T-helper 2 cell (primary cell): Measurements from ENCODE around the gene UBAC2.
"Not testable (repeated sequence)": the region's sequence is repeated elsewhere in the genome, so short reads cannot be mapped to it uniquely, and the experiment has no call there.

Experiments used
- DNase-seq, 5 experiments: peaks; one replicate each; pipeline versions ENCODE4 v3.0.0 to v3.0.0-alpha.2; 2012 to 2022

UBAC2 gene

DNA sequence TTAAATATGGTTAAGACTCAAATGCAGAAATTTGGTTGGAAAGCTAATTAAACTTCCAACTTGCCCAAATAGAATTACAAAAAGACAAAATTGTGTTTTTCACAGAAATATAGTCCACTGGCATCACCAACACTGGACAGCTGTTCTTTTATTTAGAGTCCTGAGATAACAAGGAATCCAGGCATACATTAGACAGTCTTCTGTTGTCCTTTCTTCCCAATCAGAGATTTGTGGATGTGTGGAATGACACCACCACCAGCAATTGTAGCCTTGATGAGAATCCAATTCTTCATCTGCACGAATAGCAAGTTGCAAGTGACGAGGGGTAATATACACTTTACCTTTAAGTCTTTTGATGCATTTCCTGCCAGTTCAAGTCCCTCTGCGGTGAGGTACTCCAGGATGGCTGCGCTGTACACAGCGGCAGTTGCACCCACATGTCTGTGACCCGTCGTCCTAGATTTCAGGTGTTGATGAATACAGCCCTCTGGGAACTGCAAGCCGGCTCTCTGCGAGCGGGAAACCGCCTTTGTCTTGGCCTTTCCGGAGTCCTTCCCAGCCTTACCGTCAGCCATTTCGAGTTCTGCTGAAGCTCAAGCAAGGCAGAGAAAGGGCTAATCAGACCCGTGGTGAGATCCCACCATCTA, 14.7 kb downstream of the UBAC2 start:
- DNase-seq: peak; percentile 27 to 83 (median 61)

DNA sequence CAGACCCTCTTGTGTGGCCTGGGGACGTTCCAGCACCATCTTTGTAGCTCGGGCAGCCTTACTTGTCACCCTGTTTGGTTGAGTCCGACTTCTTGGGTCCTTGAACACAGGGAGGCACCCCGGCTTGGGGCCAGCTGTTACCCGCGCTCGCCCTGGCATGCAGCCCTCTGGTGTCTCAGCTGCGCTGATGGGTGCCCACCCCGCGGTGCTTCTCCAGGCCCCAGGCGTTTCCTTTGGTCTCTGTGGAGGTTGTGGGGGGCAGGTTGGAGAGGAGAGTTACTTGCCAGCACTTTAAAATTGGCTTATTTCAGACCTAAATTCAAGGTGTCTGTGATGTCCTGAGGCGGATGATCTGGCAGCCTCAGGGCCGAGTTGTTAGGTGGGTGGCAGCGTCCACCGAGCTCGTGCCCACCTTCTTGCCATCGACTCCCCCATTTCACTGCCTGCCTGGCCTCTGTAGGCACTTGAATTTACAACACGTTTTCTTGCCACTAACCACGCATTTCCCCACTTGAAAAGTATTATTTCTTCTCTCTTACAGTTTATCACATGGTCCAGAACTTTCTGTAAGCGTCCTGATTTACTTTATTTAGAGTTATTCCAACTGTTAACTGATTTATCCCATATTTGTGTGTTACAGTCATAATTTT, 16.9 kb downstream of the UBAC2 start:
- peak in 1 of 5 experiments; percentile 39 for DNase-seq

DNA sequence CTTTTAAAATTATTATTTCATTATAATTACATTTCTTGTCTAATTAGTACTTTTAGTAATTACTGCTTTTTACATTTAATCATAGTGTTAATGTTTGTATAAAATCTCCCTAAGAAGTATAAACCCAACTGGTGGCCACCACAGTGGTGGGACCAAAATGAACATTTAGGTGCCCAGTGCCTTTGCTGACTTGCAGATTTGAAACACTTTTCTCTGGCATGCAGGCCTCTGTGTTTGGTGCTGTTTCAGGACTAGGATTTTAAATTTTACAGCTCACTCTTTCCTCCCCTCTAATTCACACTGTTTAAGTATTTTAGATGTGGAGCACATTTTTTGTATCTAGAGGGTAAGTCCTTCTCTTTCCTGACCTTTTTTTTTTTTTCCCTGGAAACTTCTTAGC, 17.5 kb downstream of the UBAC2 start:
- DNase-seq: no peak

DNA sequence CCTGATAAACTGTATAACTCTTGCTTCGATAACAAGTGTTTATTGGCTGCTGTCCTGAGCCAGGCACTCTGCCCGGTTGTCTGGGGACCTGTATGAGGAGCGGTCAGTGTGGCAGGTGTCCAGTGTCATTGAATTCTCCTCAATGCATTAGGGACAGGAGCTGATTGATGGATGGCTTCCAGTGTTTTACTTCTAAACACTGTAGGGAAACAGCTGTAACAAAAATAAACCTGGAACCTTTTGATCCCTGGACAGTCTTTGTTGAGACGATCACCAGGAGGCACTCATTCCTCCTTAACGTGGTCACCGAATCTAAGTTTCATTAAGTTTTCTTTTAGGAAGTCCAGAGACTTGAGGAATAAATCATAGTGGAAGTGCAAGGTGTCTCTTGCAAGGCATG, 17.9 kb downstream of the UBAC2 start:
- DNase-seq: no peak

DNA sequence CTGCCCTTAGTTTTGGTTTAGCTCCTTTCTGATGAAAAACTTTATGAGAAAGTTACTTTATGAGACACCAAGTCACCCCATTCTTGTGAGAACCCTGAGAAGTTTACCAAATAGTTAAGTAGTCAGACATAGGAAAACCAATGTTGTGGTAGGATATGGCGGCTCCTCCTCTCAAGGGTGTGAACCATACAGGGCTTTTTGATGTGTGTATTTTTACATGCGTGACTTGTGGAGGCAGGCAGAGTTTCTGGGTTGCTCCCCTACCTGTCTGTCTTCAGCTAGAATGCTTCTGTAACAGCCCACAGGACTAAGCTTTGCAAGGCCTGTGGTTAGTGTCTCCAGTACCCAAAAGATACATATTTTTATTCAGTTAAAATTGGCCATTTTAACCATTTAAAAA, 18.3 kb downstream of the UBAC2 start:
- DNase-seq: peak in 4 of 5 experiments; percentile 14 to 92 (median 68)

DNA sequence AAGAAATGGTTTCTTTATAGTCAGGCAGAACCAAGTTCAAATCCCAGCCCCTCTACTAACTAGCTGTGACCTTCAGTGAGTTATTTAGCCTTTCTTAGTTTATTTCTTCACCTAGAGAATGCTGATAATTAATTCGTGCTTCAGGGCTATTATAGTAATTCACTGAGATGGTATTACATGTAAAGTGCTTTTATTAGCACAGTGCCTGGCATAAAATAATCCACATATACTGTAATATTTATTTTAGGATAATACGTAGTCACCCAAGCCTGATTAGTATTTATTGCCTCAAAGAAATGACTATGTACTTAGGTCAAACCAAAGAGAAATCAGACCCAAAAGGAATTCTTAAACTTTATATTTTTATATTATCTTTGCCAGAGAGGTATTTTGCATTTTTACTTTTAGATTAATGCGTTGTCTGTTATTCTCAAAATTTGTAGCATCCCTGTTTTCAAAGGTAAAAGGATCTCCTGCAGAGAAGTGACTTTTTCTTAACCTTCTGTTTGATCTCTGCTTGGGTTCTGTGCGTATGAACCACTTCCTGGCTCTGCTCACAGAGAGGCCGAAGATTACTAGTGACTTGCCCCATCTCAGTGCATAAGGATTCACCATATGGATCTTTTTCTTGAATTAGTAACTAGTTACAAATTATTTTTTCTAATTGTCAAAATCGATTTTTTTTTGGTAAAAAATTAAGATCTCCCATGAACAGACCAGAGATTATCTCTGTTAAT, 19.7 kb downstream of the UBAC2 start:
- peak in 1 of 5 experiments; percentile 79 for DNase-seq

DNA sequence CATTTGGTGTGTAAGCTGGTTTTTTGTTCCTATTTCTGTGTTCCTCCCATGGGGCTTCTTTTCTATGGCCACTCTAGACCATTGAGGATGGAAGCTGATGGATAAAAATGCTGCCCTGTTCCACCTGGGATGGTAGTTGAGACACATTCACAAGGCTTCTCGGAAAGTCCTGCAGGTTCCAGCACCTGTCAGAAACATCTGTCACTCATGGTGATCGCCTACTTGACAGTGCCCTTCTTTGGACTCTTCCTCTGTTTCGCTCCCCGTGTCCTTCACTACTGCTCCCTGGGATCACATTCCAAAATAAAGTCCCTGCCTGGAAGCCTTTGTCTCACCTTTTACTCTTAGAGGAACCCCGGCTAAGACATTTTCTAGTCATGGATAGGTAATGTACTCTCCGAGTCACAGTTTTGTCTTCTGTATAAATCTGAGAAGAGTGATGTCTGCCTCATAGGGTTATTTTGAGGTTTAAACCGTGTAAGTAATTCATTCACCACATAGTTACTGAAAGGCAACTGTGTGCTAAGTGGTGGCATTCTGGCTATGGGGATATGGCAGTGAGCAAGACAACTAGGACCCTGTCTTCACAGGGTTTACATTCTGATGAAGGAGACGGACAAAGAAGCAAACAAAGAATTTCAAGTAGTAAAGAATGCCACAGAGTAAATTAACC, 21.0 kb downstream of the UBAC2 start:
- no peak for DNase-seq

DNA sequence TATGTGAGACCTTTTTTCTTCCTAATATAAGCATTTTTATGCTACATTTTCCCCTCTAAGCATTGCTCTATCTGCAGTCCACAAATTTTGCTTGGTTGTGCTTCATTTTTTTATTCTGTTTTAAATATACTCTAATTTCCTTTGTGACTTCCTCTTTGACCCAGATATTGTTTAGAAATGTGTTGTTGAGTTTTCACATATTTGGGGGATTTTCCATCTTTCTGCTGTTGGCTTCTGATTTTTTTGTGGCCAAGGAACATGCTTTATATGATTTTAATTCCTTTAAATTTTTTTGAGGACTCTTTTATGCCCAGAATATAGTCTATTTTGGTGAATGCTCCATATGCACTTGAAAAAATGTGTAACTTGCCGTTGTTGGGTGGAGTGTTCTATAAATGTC, 22.9 kb downstream of the UBAC2 start:
- DNase-seq: no peak

DNA sequence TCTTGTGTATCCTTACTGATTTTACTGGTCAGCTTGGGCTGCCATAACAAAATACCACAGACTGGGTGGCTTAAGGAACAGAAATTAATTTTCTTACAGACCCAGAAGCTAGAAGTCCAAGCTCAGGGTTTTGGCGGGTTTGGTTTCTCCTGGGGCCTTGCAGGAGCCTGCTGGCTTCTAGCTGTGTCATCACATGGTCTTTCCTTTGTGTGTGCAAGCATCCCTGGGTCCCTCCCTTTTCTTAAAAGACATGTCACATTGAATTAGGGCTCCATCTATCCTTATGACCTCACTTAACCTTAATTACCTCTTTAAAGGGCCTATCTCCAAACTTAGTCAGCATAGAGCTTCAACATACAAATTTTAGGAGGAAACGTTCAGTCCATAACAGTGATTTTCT, 23.4 kb downstream of the UBAC2 start:
- no peak for DNase-seq

DNA sequence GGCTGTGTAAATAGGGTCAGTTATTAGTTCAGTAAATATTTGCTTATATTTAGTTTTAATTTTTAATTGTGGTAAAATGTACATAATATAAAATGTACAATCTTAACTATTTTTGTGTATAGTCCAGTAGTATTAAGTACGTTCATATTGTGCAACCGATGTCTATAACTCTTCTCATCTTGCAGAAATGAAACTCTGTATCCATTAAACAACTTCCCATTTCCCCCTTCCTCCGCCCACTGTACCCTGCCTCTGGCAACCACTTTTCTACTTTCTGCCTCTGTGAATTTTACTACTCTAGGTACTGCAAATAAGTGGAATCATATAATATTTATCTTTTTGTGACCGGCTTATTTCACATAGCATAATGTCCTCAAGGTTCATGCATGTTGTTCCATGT, 24.4 kb downstream of the UBAC2 start:
- no peak for DNase-seq

DNA sequence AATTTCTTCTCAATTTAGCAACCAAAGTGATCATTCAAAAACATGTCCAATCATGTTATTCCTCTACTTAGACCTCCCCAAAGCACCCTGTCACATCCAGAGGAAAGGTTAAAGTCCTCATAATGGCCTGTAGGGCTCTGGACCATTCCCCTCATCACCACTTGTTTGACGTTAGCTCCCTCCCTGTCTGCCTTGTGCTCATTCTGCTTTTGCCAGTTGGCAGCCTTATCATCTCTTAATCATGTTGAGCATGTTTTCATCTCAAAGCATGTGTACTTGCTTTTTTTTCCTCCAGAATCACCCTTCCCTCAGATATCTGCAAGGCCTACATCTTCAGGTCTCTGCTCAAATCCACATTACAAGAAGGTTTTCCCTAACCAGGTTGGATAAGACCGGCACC, 25.9 kb downstream of the UBAC2 start:
- peak in 1 of 5 experiments; percentile 38 for DNase-seq

DNA sequence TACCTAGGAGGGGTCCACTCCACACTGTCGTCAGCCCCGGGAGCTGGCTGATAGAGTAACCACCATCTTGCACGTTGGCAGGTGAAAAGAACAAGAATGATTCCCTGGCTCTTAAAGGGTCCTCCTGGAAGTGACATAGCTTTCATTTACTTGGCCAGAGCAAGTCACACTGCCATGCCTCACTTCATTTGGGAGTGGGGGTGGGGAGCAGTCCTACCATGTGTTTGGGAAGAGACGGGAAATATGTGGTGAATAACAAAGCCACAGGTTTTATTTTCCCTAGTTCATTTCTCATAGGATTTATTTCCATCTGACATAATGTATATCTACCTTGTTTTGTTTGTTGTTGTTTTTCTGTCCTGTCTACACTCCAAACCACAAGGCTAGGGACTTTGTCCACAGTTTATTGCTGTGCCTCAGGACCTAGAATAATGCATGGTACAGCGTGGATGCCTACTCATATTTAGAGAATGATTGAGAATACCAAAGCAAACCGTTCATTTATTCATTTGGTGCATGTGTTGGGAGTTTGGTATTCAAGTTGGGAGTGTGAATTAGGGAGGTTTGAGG, 26.8 kb downstream of the UBAC2 start:
- no peak for DNase-seq

DNA sequence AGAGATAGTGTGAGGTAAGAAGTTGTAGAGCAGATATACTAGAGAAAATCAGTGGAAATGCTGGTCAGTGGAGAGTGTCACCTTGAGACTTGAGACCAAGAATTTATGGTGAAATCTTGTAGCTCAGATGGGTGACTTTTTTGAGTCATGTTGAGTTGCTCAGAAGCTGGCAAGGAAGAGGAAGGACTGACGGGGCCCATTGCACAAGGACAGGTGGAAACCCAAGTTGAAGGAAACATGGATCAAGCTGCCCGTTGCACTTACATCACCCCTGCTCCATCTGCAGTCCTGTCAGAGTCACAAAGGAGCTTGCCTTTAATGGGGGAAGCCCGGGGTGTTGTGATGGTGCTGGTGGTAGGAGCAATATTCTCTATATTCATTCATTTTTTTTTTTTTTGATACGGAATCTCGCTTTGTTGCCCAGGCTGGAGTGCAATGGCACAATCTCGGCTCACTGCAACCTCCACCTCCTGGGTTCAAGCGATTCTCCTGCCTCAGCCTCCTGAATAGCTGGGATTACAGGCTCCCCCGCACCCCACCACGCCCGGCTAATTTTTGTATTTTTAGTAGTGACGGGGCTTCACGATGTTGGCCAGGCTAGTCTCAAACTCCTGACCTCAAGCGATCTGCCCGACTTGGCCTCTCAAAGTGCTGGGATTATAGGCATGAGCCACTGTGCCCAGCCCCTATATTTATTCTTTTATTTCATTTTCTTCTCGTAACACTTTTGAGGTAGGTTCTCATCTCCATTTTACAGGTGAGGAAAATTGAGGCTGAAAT, 27.4 kb downstream of the UBAC2 start:
- DNase-seq: peak in 1 of 5 experiments; percentile 55

DNA sequence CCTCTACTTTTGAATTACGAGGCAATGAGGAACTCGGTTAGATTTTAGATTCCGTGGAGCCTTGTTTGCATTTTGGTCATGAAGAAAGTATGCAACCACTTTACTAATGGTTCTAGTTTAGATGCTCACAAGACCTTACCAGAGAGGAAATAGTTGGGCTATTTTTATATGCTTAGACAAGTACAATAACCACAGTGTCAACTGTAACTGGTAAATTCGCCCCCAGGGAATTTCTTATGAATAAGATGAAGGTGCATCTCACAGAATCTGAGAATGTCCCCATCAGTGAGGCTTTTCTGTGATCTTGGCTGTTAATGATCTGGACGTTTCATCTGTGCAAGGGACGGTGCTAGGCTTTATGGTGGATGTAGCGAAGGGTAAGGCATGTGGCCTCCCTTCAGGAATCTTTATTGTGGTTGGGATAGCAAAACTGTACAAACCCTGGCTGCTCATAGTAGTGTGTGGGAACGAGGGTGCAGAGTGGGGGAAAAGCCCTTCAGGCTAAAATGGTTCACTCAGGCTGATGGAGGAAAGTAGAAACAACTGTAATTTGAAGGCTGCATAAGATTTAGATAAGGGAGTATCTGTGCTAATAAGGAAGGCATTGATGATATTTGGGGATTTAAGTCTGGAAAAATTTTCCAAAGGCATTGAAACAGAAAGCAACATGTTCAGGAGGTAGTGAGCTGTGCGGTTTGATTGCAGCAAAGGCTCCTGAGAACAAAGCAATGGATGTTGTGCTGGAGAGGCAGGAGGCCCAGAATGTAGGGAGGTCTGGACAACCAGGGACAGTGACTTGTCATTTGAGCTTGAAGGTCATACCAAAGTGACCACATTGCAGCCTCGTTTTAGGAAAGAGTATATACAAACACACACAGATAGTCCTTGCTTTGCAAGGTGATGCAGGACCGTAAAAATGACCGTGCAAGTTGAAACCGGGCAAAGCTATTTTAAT, 28.4 kb downstream of the UBAC2 start:
- DNase-seq: peak in 2 of 5 experiments; percentile 42 to 78

DNA sequence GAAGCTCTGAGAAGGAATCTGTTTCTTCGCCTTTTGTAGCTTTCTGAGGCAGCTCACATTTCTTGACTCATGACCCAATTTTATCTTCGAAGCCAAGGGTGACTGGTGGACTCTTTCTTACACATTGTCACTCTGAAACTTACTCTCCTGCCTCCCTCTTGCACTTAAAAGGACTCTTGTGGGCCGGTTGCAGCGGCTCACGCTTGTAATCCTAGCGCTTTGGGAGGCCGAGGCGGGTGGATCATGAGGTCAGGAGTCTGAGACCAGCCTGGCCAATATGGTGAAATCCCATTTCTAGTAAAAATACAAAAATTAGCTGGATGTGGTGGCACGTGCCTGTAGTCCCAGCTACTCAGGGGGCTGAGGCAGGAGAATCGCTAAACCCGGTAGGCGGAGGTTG, 29.9 kb downstream of the UBAC2 start:
- DNase-seq: not testable (repeated sequence)

DNA sequence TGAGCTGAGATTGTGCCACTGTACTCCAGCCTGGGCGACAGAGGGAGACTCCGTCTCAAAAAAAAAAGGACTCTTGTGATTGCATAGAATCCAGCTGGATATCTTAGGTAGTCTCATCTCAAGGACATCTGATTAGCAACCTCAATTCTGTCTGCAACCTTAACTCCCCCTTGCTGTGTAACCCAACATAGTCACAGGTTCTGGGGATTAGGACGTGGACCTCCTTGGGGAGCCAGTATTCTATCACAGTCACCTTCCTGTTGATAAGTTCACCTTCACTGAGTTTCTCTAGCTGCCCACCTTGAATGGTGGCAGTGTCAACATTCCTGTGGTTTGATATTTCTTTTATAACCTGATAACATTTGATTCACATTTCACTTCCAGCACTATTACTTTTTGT, 30.3 kb downstream of the UBAC2 start:
- no peak for DNase-seq

DNA sequence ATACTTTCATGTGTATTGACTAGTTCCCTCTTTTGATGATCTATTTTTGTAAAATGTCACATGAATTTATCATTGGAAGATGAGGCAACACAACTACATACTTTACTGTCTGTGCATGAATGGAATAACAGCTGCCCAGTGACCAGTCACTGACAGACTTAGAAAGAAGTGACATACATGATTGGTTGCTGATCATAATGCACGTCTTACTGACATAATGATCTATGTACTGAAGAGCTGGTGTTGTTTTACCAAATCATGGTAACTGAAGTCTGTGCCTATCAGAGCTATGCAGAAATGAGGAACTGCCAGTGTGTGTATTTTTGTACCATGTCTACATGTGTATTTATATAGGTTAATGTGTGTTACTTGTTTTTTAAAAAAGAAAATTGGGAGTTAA, 31.1 kb downstream of the UBAC2 start:
- DNase-seq: no peak

DNA sequence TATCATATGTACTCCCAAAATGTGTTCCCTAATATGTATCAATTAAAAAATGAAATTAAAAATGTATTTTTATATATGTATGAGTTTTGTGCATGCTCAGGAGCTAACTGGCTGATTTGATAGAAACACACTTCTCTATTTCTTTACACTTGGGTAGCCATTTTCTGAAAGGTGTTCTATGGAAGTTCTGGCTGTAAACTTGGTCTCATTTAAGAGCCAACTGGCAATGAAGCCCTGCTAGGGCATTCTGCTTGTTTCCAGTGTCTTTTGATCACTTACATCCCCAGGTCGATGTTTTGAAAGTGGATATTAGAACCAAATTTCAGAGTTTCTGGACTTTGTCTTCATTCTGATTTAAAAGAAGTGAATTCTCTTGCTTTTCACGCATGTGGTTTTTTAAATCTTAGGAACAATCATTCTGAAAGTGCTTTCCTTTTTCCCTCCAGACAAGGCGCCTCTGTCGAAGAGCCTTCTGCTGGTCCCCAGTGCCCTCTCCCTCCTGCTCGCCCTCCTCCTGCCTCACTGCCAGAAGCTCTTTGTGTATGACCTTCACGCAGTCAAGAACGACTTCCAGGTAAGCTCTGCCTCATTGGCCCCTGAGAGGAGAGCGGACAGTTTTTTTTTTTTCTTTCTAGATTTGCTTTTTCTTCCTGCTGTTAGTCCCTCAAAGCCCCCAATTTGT, 37.5 kb downstream of the UBAC2 start:
- peak in 2 of 5 experiments; percentile 24 to 66 for DNase-seq

DNA sequence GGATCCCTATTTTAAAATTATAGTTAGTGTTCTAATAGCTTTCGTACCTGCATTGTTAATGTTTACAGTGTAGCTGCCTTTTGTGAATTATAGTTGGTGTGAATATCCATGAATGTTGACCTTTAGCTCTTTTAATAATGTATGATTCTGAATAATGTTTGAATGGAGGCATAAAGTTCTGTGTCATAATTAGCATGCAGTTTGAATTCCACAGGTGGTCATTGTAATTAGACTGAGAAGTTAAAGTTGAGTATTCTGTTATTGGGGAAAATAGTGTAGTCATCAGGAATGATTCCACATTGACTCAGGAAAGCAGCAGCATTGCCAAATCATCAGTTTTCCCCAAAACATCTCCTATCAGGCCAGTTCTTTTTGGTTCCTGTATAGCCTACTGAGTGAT, 45.4 kb downstream of the UBAC2 start:
- DNase-seq: no peak

DNA sequence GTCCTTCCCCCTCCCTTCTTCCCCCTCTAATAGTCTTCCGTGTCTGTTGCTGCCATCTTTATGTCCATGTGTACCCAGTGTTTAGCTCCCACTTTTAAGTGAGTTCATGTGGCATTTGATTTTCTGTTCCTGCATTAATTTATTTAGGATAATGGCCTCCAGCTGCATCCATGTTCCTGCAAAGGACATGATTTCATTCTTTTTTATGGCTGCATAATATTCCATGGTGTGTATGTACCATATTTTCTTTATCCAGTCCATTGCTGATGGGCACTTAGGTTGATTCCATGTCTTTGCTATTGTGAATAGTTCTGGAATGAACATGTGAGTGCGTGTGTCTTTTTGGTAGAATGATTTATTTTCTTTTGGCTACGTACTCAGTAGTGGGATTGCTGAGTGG, 48.5 kb downstream of the UBAC2 start:
- not testable (repeated sequence) for DNase-seq
